T47D (cell line): ENCODE results near the gene PCDHGA1.

Source experiments
- DNase-seq, 2 experiments: peaks; one replicate each; pipeline versions ENCODE4 v3.0.0 to v3.0.0-alpha.2; 2011 to 2012; ENCODE audit warnings: low read depth in 1 of 2, low spot score in 1 of 2
- JUND ChIP-seq: IDR thresholded peaks from 2 replicates; pipeline ENCODE4 v1.6.1; 2012; ENCODE audit warnings: low read depth
- in situ Hi-C: cut with HindIII; loops from 2 replicates; pipeline ENCODE4 v1.10.0; 2016; ENCODE audit warnings: low sequenced_read_pairs, low pct_unique_long_range_greater_than_20kb

PCDHGA1 gene

GRCh38 chr5:141511771-141512325 is 181.5 kb downstream of the PCDHGA1 start:
- no peak for DNase-seq
- TF ChIP-seq JUND: no peak
- in situ Hi-C loops: no loop called here

GRCh38 chr5:141512390-141512910 is 182.1 kb downstream of the PCDHGA1 start:
- in situ Hi-C loops: no loop called here
- no peak for TF ChIP-seq JUND
- peak; percentile 88 to 94 for DNase-seq

- DNase-seq: no peak
- in situ Hi-C loops: no loop called here
- no peak for TF ChIP-seq JUND
Observed at GRCh38 chr5:141512911-141513626, 182.8 kb downstream of the PCDHGA1 start.

DNA sequence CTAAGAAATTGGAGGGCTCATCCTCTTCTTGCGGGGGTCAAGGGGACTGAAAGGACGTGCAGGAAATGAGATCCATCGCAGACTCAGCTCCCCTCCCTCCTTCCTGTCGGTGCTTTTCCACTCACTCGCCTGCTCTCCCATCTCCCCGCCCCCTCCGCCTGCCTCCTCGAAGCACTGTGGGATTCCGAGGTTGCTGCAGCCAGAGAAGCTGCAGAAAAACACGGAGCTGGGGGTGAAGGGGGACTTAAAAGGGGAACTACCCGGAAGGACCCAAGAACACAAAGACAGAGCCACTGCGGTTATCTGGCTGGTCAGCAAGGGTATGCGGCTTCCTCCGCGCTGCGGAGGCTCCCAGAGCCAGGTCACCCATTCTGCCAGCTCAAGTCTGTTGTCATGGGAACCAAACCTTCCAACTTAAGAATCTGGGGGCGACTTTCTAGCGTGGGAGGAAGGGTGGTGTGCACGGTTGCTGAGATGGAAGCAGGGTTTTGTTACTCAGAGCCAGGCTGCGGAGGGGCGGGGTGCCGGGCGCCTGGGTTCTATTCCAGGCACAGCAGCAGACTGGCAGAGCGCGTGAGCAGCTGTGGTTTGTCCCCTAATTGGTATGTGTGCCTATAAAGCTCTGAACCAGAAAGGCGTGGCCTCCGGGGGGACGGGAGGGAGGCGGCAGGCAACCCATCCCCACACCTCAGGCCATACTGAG is 183.5 kb downstream of the PCDHGA1 start:
- in situ Hi-C loops: no loop called here
- no peak for TF ChIP-seq JUND
- no peak for DNase-seq

DNA sequence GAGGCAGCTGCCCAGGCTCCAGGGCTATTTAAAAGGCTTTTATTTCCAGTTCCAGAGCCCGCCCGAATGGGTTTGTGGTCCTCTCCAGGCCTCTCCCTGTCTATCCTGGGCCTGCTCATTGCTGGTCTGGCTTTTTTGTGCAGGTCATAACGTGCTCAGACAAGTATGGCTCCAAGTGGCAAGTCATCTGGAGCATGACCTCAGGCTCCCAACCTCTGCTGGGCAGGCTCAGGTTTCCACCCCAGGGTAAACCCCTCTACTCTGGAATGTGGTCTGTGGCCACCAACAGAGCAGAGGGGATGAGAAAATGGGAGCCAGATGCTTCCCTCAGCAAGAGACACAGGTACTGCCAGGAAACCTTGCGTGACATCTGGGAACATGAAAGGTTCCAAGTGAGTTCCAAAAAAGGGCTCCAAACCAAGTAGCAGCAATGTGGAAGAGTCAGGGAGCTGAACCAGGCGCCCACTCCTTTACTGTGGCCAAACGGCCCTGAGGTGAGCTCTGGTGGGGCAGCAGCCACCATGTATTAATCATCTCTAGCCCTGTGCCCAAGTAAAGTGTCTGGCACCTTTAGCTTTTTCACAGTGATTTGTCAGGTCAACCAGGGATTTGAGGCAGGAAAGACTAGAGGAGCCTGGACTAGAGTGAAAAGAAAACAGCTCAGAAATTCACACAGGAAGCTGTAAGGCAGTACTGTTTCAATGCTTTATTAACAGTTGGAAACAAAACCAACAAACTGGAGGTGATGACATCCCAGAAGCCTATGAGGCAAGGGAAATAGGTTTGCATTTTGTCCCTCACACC is 184.2 kb downstream of the PCDHGA1 start:
- no peak for DNase-seq
- in situ Hi-C loops: no loop called here
- no peak for TF ChIP-seq JUND

- DNase-seq: no peak
- in situ Hi-C loops: no loop called here
- no peak for TF ChIP-seq JUND
Observed at GRCh38 chr5:141515141-141515540, 184.8 kb downstream of the PCDHGA1 start.

- no peak for TF ChIP-seq JUND
- in situ Hi-C loops: no loop called here
- no peak for DNase-seq
Observed at GRCh38 chr5:141515946-141516671, 185.8 kb downstream of the PCDHGA1 start.

GRCh38 chr5:141516672-141517025 is 186.3 kb downstream of the PCDHGA1 start:
- no peak for TF ChIP-seq JUND
- DNase-seq: no peak
- in situ Hi-C loops: no loop called here

GRCh38 chr5:141517312-141517711 is 187.0 kb downstream of the PCDHGA1 start:
- in situ Hi-C loops: no loop called here
- TF ChIP-seq JUND: no peak
- DNase-seq: no peak

GRCh38 chr5:141517880-141518617 is 187.7 kb downstream of the PCDHGA1 start:
- TF ChIP-seq JUND: no peak
- no peak for DNase-seq
- in situ Hi-C loops: no loop called here

GRCh38 chr5:141518618-141519015 is 188.3 kb downstream of the PCDHGA1 start:
- TF ChIP-seq JUND: no peak
- in situ Hi-C loops: no loop called here
- DNase-seq: no peak
